Head of caudate nucleus (tissue), 42 donors: ENCODE results near the gene DNAAF1.
A peak's percentile ranks its signal among the peaks of the same experiment; 100 is the strongest.

ENCODE experiments used
- DNase-seq, 42 donors: peaks; one replicate each; pipeline versions ENCODE4 v3.0.0 to v3.0.0-alpha.2; 2020 to 2021; ENCODE audit warnings: mixed read lengths in 7 of 42
- intact Hi-C: fragments of 100-400 bp; cut with DNase I; formaldehyde crosslinking; loops from one replicate; pipeline ENCODE4 v1.15.0; 2022

DNAAF1 gene

GRCh38 chr16:84119368-84119767, 25.7 kb upstream of the DNAAF1 start:
- no peak for DNase-seq
- intact Hi-C loops = no loop called here

DNA sequence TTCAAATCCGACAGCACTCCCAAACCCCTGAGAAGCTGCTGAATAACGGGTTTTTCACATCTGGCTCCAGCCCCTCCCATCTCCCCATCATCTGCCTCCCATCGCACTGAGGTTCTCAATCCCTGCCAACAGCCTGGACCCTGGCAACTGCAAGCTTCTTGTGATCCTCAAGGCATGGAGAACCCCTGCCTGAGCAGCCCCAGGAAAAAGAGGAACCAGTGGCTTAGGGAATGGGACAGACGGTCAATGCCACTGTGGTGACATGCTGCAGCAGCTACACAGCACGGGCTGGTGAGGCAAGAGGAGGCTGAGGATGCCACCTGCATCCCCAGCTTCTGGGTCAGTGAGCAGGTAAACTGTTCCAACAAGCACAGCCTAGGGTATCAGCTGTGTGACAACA, 25.1 kb upstream of the DNAAF1 start:
- no peak for DNase-seq

DNA sequence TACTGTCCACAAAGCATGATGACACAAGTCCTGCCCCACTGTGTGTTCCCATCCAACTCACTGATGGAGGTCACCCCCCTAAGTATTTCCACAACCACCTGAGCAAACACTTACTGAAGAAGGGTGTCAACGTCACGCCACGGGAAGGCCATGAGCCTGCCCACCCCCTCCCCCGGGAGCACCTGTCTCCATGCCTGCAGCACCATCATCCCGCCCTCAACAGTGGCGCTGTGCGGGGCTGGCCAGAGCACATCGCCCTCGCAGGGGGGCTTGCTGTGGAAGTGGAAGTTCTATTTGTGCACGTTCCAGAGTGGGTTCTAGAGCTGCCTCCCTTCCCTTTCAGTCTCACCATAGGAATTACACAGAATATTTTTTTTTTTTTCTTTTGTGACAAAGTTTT, 24.1 kb upstream of the DNAAF1 start:
- intact Hi-C loops = no loop called here
- no peak for DNase-seq

More for the DNA sequence above, 25.1 kb upstream of the DNAAF1 start:
- intact Hi-C loops = no loop called here

DNA sequence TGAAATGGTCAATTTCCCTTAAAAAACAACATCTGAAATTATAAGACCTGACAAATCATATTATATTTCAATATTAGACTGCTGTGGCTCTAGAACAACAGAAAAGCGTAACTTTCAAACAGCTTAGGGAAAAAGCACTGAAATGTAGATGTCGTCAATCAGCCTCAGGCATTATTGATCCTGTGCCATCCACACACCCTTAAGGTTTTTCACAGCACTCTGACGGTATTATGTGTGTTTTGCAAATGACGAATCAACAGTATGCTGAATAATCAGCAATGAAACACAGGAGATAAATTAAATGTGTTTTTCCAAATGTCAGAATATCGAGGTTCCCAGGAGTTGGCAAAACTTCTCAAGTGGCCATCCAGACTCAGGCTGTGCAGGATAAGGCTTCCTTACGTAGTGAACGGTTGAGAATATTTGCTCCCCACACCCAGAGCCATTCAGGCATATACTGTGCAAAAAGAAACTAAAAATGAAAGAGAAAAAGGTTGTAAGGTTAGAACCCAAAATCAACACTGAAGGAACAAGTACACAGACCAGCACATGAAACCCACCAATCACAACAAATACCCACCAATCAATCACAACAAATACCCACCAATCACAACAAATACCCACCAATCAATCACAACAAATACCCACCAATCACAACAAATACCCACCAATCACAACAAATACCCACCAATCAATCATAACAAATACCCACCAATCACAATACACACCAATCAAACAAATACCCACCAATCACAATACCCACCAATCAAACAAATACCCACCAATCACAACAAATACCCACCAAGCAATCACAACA, 20.6 kb upstream of the DNAAF1 start:
- intact Hi-C loops = no loop called here

GRCh38 chr16:84131117-84131516, 14.0 kb upstream of the DNAAF1 start:
- DNase-seq = peak in 2 of 42 donors; percentile 19 to 37
- intact Hi-C loops = no loop called here

More for the DNA sequence above, 20.6 kb upstream of the DNAAF1 start:
- DNase-seq = peak in 1 of 42 donors; percentile 12

DNA sequence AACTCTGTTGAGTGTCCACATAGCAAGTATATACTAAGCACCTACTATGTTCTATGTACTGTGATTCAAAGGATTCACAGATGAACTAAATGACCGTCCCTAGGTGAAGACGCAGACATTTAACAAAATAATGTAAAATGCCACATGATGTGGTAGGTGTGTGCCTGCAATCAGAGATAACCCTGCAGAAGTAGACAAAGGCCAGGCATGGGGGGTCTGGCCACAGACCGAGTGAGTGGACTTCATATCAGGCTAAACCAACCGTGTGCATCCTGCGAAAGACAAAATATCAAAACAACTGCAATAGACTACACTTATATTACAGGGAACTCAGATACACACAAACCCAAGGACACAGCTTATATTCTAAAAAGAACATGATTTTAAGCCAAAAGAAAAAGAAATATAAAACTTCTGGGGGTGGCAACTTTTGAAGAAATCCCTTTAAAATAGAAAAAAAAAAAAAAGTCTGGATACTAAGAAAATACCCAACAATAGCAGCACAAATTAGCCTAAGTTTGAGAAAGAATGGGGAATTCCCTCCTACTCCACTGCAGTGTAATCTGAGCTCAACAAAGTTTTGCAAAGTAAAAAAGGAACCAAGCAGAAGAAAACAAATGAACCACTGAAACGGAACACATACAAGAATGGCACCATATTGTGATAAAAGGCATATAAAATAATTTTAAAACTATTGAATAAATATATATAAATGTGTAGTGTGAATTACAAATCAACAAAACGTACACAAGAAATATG, 12.4 kb upstream of the DNAAF1 start:
- no peak for DNase-seq
- intact Hi-C loops = no loop called here

GRCh38 chr16:84136331-84137125, 8.6 kb upstream of the DNAAF1 start:
- intact Hi-C loops = no loop called here
- DNase-seq = peak in 1 of 42 donors; percentile 20

DNA sequence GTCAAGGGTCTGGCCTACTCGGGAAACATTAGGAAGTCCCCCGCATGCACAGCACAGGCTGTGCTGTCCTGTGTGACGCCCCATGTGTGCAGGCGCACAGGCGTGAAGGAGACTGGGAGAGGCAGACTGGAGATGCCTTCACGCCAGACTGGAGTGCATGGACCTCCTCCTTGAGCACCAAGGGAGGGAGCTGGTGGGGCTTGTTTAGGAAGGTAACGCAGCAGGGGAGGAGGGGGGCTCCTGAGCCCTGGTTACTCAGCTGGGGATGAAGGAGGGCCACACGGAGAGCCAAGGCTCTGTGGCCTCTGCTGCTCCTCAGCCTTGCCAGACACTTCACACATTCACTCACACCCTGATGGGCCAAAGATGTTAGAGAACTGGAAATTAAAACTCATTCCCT, 7.8 kb upstream of the DNAAF1 start:
- intact Hi-C loops = no loop called here
- DNase-seq = no peak

GRCh38 chr16:84137769-84138357, 7.2 kb upstream of the DNAAF1 start:
- no peak for DNase-seq
- intact Hi-C loops = no loop called here

GRCh38 chr16:84138500-84138823, 6.6 kb upstream of the DNAAF1 start:
- no peak for DNase-seq
- intact Hi-C loops = no loop called here

GRCh38 chr16:84138824-84139627, 6.1 kb upstream of the DNAAF1 start:
- intact Hi-C loops = no loop called here
- DNase-seq = no peak

DNA sequence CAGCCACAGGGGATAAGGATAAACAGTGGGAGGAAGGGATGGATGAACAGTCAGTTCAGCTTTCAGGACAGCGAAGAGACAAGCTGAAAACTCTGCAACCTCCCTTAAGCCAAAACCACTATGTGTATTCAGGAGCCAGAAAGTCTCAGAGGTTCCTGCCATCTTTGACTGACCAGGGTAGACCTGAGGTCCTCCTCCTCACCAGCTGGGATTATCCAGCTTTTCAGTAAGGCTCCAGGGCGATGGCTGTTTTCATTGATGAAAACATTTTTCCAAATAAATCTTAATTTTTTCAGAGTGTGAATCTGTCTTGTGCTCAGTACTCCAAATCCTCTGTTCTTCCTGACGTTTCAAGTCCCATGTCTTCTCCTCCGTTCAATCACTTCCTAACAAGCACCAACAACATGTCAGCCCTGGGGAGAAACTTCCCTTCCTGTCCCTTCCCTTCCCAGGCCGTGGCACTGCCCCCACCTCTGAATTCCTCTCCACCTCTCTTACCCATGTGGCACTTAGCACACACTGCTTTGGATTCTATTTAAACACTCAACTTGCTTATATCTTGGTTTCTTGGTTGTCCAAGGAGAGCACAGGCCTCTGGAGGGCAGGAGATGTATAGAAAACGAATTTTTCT, 5.4 kb upstream of the DNAAF1 start:
- intact Hi-C loops = no loop called here
- no peak for DNase-seq

DNA sequence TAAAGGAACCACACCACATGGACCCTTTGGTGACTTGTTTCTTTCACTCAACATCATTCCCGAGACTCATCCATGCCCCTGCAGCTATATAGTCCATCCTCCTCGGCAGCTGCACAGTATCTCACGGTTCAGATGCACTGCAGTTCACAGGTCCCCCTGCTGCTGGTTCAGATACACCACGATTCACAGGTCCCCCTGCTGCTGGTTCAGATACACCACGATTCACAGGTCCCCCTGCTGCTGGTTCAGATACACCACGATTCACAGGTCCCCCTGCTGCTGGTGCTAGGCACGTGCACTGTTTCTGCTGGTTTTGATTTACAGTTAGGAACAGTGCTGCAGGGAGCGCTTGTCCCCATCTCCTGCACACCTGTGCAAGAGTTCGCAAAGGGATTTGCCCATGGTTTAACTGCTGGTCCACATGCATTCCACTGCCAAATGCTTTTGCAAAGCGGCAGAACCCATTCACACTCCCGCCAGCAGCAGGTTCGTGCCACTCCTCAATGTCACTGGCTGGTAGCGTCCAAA, 3.9 kb upstream of the DNAAF1 start:
- DNase-seq = no peak
- intact Hi-C loops = no loop called here

DNA sequence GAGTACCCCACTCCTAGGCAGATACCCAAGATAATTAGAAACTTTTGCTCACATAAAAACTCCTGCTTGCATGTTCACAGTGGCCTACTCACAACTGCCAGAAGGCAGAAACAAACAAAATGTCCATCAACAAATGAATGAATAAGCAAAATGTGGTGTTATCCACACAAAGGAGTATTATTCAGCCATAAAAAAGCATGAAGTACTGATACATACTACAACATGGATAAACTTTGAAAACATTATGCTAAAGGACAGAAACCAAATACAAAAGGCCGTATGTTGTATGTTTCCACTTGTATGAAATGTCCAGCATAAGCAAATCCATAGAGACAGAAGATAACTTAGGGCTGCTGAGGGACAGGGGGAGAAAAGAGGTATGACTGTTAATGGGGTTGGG, 2.0 kb upstream of the DNAAF1 start:
- intact Hi-C loops = no loop called here

DNA sequence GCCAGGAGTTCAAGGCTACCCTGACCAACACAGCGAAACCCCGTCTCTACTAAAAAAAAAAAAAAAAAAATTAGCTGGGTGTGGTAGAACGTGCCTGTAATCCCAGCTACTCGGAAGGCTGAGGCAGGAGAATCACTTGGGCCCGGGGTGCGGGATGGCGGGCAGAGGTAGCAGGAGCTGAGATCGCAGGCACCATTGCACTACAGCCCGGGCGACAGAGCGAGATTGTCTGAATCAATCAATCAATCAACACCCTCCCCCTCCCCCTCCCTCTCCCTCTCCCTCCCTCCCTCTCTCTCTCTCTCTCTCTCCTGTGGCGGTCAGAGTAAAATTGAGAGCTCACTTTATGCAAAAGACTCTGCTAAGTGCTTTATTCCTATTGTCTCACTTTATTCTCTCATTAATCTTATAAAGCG, 1.3 kb upstream of the DNAAF1 start:
- intact Hi-C loops = no loop called here
- DNase-seq = peak in 5 of 42 donors; percentile 21 to 41 (median 27)

More for the DNA sequence above, 2.0 kb upstream of the DNAAF1 start:
- DNase-seq = no peak

DNA sequence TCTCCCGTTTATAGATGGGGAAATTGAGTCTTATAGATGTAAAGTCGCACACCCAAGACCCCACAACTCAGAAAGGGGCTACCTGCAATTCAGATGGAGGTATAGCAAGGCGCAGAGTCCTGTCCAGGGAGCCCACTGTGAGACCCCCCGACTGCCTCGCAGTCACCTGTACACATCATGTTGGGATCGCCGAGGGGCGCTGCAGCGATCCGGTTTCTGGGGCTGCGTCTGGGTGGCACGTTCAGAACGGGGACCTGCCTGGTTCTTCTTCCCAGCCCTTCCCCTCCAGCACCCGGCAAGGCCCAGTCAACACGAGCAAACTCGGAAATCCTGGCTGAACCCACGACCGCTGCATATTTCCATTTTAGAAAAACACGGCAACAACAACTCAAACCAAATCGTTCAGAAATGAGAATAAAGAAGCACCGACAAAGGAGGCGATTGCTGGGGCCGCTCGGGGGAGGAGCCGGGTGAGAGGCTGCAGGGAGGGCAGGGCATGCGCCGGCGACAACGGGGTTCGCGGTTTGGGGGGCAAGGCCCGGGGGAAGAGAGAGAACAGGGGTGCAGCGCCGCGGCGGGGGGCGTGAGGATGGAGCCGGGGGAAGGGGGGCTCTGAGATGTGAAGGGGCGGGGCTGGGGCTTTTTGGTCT, 774 bp upstream of the DNAAF1 start:
- DNase-seq = peak in 41 of 42 donors; percentile 32 to 77 (median 58)
- intact Hi-C loops = no loop called here

DNA sequence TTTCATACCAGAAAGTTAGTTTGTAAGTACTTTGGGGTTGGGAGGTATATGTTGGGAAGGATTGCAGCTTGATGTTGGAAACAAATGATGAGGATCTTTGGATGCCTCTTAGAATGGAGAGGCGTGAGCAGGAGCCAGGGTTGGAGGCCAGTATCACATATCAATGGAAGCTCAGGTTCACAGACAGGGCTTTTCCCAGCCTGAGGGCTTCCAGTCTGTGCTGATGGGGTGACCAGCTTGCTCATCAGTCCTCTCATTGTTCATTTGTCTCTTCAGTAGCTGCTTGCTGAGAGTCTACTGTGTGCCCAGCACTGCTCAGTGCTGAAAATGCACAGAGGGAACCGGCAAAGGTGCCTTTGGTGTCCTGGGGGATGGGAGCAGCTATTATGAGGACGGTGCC, 5.8 kb downstream of the DNAAF1 start:
- intact Hi-C loops = no loop called here
- no peak for DNase-seq
